Skin epidermis (tissue), 12 donors: Measurements from ENCODE around the gene ABL1.

Source experiments
- H3K27ac ChIP-seq, 21 experiments: fragments of 200-600 bp; sonication (generic) in 11 of 21; one replicate each; pipeline ENCODE4 v1.5.0; 2020; ENCODE audit warnings: mild to moderate bottlenecking in 3 of 21, inconsistent platforms in 2 of 21, moderate library complexity in 2 of 21
- H3K4me3 ChIP-seq, 7 experiments: fragments of 200-600 bp; sonication (generic) in 2 of 7; one replicate each; pipeline ENCODE4 v1.5.0; 2020; ENCODE audit warnings: inconsistent platforms in 2 of 7, mild to moderate bottlenecking in 2 of 7, moderate library complexity in 1 of 7

The ABL1 gene

DNA sequence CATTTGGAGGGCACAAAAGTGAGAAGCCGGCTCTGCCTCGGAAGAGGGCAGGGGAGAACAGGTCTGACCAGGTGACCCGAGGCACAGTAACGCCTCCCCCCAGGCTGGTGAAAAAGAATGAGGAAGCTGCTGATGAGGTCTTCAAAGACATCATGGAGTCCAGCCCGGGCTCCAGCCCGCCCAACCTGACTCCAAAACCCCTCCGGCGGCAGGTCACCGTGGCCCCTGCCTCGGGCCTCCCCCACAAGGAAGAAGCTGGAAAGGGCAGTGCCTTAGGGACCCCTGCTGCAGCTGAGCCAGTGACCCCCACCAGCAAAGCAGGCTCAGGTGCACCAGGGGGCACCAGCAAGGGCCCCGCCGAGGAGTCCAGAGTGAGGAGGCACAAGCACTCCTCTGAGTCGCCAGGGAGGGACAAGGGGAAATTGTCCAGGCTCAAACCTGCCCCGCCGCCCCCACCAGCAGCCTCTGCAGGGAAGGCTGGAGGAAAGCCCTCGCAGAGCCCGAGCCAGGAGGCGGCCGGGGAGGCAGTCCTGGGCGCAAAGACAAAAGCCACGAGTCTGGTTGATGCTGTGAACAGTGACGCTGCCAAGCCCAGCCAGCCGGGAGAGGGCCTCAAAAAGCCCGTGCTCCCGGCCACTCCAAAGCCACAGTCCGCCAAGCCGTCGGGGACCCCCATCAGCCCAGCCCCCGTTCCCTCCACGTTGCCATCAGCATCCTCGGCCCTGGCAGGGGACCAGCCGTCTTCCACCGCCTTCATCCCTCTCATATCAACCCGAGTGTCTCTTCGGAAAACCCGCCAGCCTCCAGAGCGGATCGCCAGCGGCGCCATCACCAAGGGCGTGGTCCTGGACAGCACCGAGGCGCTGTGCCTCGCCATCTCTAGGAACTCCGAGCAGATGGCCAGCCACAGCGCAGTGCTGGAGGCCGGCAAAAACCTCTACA, 49.8 kb downstream of the ABL1 start:
- H3K27ac ChIP-seq = no peak overlapping the region
- H3K4me3 ChIP-seq = no peak overlapping the region

DNA sequence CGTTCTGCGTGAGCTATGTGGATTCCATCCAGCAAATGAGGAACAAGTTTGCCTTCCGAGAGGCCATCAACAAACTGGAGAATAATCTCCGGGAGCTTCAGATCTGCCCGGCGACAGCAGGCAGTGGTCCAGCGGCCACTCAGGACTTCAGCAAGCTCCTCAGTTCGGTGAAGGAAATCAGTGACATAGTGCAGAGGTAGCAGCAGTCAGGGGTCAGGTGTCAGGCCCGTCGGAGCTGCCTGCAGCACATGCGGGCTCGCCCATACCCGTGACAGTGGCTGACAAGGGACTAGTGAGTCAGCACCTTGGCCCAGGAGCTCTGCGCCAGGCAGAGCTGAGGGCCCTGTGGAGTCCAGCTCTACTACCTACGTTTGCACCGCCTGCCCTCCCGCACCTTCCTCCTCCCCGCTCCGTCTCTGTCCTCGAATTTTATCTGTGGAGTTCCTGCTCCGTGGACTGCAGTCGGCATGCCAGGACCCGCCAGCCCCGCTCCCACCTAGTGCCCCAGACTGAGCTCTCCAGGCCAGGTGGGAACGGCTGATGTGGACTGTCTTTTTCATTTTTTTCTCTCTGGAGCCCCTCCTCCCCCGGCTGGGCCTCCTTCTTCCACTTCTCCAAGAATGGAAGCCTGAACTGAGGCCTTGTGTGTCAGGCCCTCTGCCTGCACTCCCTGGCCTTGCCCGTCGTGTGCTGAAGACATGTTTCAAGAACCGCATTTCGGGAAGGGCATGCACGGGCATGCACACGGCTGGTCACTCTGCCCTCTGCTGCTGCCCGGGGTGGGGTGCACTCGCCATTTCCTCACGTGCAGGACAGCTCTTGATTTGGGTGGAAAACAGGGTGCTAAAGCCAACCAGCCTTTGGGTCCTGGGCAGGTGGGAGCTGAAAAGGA, 50.7 kb downstream of the ABL1 start:
- Histone ChIP-seq H3K4me3 (no peak overlapping the region), H3K27ac (no peak overlapping the region)

DNA sequence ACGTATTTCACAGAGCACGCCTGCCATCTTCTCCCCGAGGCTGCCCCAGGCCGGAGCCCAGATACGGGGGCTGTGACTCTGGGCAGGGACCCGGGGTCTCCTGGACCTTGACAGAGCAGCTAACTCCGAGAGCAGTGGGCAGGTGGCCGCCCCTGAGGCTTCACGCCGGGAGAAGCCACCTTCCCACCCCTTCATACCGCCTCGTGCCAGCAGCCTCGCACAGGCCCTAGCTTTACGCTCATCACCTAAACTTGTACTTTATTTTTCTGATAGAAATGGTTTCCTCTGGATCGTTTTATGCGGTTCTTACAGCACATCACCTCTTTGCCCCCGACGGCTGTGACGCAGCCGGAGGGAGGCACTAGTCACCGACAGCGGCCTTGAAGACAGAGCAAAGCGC, 51.9 kb downstream of the ABL1 start:
- Histone ChIP-seq H3K27ac (no peak overlapping the region), H3K4me3 (no peak overlapping the region)

DNA sequence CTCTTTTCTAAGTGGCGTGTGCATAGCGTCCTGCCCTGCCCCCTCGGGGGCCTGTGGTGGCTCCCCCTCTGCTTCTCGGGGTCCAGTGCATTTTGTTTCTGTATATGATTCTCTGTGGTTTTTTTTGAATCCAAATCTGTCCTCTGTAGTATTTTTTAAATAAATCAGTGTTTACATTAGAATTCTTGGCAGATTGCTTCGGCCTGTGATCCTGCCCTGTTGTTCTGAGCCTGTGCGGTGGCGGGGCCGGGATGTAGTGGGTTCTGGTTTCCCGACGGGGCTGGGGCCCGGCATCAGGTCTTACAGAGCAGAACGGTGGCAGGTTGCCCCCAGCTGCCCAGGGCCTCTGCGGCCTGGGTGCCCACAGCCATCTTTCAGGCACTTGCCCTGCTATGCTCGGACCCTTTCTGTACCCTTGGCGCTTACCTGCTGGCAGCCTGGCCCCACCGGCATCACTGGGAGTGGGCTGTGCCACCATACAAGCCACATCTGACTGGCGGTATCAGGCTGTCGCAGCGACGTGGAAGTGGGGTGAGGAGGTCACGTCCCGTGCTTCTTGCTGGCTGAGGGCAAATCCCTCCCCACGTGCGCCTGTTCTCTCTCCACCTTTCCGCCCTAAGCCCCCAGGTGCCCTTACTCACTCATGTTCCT, 52.6 kb downstream of the ABL1 start:
- no peak overlapping the region for H3K4me3 ChIP-seq
- no peak overlapping the region for H3K27ac ChIP-seq

DNA sequence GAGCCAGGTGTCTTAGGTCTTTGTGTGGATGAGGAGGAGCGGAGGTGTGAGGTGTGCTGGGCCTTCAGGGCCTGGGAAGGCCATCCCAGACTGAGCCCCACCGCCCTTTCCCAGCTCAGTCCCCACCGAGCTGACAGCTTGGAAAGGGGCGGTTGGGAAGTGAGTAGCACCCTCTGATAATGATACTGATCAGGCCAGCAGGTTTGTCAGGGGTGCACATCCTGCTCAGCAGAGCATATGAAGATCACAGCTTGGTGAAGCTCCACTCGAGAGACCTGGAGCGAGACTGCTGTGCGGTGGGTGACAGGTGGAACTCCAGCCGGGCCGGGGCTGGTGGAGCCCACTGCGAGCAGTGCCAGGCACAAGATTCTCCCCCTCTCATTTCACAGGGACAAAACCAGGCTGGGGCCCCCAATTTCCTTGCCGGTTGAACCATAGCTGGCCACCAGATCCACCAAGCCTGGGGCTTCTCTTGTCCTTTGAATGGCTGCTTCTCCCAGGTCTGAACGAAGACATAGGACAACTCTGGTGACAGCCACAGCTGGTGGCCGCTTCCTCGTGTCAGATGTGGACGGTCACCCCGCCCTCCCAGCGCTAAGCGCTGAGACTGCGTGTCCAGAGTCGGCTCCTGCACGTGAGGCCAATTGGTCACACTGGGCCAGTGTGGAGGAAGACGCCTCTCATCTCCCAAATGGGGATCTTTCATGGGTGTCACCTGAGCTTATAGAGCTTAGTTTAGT, 53.3 kb downstream of the ABL1 start:
- Histone ChIP-seq H3K27ac (no peak overlapping the region), H3K4me3 (no peak overlapping the region)

DNA sequence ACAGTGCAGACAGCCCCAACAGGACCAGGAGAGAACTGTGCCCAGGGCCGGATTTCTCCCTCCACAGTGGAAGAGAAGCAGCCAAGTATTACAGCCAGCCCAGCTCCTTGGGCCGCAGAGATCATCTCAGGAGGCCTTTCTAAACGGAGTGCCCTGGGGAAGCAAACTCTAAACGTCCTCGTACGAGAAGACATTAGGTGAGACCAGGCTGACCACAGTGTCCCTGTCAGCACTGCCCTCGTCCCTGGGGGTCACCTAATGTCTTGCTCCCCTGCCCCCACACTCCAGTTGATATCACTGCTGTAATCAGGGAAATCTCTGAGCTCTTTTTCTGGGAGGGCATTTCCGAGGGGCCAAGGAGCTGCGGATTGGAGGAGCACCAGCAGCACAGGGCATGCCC, 55.1 kb downstream of the ABL1 start:
- no peak overlapping the region for H3K4me3 ChIP-seq
- H3K27ac ChIP-seq = no peak overlapping the region

DNA sequence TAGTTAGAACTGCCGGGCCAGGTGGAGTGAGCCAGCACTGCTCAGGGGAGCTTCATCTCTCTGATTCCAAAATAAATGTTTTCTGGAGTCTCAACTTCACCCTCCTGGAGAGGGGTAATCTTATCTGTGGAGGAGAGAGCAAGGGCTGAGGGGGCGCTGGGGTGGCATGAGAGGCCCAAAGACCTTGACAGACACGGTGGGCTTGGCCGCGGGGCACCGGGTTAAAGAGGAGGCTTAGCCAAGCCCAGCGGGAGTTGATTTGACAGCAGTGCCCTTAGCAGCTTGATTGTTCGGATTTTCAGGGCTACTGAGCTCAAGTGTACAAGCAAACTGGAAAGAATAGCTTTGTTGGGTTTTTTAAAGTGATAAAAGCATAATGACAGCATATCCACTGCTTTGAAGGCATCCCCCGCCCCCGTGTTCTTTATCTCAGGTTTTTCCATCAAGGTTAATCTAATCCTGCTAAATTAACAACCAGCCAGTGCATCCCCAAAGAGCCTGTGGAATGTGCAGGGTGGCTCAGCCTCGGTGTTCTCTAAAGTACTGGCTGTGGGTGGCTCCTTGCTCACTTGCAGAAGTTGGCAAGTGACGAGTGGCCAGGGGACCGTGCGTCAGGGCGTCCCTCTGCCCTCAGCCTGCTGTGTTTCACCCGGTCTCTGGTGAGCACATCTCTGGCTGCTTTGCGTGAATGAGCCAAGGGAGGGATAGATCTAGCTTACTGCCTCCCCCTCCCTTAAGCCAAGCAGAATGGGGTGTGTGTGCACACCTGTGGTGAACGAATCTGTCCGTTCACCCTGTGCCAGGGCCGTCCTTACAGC, 56.0 kb downstream of the ABL1 start:
- no peak overlapping the region for H3K4me3 ChIP-seq
- no peak overlapping the region for H3K27ac ChIP-seq

DNA sequence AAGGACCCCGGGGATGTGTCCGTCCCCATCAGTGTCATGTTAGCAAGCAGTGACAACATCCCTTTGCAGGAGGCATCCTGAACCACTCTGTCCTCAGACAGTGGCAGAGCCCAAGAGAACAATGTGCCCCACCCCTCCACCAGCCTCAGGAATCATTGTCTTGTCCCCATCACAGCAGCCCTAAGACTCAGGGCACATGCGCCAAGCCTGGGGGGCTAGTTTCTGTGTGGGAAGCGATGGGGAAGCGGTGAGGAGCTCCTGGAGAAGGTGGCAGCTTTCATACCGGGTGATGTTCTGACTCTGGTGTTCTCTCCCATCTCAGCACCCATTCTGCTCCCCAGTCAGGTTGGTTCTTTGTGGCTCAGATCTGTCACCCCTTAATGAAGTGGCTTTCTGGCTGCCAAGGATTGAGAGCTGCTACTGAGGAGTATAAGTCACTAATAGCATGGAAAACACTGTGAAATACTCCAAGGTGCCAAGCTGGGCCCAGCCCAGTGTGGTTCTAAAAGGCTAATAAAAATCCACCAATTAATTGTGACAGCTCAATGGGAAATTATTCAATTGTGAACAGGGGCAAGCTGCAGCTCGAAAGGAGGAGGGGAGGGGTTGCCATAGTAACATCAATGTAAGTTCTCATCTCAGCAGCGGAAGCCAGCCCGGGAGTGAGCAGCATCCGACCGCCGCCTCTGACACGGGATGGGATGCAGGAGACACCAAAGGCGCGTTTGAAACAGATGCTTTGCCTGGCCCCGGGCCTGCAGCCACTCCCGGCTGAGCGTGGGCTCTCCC, 56.8 kb downstream of the ABL1 start:
- no peak overlapping the region for H3K27ac ChIP-seq
- H3K4me3 ChIP-seq = no peak overlapping the region

DNA sequence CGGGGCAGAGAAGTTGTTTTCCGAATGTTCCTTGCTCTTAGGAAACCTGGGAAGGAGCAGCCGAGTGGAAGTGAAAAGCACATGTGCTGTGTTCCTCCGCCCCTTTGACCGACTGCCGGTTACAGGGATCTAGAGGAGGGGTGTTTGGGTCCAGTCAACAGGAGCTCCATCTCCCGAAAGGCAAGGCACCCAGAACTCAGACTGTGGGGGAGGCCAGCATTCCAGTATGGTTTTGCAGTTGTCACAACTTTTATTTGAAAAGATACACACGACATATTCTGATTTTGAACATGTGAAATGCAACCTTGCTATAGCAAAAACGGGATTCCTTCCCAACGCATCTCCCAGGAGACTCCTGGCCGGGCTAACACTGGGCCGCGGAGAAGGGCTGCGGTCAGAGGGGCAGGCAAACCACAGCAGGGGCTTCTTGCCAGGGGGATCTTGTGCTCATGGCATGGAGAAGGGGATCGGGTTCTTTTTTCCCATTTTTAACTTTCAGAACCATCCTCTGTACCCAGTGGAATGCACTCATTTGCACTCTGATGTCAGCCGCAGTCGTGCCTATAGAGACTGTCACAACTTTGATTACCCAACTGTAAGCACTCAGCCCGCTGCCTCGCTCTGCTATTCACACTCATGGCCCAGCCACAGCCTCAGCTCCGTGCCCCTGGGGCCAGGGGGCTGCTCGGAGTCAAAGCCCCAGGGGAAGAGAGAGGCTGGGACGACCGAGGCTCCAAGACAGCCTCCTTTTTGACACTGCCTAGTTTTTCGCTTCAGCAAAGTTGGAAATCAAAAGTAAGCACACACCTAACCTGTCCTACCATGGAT, 57.6 kb downstream of the ABL1 start:
- Histone ChIP-seq H3K27ac (peak overlapping the region in 1 of 21 experiments; percentile 59), H3K4me3 (no peak overlapping the region)

DNA sequence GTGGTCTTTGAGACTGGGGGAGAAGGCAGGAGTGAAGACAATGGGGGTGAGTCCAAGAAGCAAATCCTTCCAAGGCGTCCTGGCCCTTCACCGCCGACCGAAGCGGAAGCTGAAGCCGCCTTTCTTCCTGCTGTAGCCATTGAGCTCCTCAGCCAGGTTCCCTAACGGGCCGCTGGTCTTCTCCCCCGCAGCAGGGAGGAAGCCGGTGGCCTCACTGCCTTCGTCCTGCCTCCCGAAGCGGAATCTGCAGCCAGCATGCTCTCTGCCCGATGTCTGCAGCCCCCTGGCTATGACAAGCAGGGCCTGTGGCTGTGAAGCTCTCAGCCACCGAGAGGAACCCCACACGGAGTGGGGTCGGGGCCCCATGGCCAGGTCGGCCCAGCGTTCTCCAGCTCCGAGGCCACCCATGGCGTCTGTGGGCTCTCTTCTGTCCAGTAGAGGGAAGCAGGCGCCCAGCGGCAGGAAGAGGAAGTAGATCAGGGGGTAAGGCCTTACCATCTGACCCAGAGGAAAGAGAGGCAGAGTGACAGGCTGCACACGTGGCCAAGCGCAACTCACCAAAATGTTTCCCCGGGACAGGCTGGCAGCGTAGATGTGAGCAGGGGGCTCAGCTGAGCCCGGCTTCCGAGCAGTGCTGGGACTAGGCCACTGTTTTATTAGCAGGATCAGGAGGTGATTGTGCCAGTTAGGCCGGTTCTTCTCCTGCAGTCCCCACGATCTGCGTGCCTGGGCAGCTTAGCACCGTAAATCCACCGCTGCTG, 58.5 kb downstream of the ABL1 start:
- H3K4me3 ChIP-seq = no peak overlapping the region
- H3K27ac ChIP-seq = peak overlapping the region in 4 of 21 experiments; percentile 10 to 59 (median 43)

DNA sequence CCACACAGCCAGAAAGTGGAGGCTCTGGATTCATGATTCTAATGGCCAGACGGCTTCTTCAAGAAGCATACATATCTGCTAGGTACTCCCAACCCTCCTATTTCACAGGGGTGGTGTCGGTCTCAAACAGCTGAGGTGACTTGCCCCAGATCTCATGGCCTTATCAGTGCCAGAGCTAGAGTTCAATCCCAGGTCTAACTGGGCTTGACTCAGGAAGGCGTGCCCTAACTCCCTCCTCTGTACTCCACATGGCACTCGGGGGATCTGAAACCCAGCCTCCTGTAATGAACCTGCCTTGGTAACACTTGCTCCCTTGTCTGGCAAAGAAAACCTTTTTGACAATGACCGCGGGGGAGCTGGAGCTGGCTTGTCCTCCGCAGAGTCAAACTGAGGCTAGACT, 59.5 kb downstream of the ABL1 start:
- Histone ChIP-seq H3K4me3 (no peak overlapping the region), H3K27ac (no peak overlapping the region)

DNA sequence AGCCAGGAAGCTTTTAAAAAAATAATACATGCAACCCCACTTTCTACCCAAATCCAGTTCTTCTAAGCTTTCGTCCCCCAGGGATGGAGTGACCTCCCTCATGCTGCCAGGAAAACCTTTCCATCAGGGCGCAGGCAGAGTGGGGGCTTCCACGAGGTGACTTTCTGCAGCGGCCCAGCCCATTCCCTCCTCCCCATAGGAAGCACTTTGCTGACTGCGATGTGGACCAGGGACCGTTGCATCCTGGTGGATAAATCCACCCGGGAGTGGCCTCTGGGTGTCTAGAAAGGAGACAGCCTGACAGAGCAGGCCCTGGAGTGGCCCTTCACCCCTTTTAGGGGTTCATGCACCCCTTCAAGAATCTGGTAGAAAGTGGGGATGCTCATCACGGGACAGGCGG, 60.0 kb downstream of the ABL1 start:
- no peak overlapping the region for H3K4me3 ChIP-seq
- H3K27ac ChIP-seq = no peak overlapping the region

DNA sequence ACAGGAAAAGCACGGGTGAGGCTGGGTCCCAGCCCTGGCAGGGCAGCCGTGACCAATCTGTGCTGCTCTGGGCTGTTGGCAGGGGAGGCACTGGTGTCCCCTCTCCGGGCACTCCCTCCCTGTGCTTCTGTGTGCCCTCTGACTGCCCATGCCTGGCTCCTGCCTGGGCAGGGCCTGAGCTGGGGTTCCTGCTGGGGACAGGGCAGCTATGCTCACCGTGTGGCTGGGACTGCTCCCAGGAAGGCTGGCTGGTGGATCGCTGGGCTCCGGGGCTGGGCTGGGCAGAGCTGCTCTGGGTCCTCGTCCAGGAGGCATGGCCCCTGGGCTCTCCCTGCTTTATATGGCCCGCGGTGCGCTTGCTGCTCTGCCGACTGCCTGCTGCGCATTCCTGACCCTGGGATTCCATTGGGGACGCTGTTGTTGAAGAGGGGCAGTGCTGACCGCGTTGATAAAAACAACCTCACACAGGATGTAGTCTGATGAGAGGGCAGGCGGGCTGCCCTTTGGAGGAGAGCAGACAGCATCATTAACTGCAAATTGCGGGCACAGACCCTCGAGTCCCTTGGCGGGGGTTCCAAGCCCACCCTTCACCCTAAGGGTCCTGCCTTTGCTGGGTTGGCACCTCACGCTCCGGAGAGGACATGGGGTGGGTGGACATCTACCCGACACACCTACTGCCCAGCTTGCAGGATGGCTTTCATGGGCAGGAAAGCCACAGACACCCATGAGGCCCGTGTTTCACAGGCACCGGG, 60.6 kb downstream of the ABL1 start:
- no peak overlapping the region for H3K27ac ChIP-seq
- H3K4me3 ChIP-seq = no peak overlapping the region

DNA sequence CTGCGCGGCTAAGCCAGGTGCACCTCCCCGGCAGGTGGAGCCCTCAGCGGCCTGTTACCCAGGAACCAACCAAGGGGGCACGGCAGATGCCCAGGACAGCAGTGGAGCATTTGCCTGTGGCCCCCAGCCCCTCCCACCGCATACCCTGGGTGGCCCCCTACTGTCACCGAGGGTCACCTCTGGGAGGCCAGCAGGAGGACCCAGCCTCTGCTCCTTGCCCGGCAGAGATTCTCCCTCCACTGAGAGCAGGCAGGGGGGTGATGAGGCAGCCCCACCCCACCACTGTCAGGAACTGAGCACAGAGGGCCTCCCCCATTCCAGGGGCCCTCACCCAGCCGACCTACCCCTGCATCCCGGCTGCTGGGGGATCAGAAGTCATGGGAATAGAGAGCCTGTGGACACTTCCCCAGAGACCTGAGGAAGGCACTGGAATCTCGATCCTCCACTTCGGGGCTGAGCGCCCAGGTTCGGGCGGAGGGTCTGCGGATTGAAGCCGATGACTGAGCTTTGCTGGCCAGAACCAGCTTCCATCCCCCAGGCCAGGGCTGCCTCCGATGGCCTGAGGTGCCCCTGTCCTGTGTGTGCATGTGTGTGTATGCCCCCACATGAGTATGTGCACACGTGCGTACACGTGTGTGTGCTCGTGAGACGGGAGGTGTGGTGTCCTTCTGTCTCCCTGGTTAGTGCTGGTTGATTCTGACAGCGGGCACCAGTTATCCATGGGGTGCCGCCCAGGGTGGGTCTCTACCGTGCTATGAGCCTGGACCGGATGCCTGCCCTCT, 61.4 kb downstream of the ABL1 start, which contains the start of gene QRFP:
Gene QRFP (minus strand): TSS at position 580 of the 782 bp plus-strand sequence. CDS start 2,974 bp downstream, outside the sequence.
- Histone ChIP-seq H3K27ac (no peak within 1 kb of the TSS), H3K4me3 (no peak within 1 kb of the TSS)
